GM19438 (cell line): ENCODE data around the gene DNAJC12.
"Not testable (repeated sequence)": the region's sequence is repeated elsewhere in the genome, so short reads cannot be mapped to it uniquely, and the experiment has no call there.

Source experiments
- ATAC-seq: cut with Tn5 transposase; IDR thresholded peaks from one replicate; pipeline ENCODE4 v1.9.1; 2021; ENCODE audit warnings: low read depth; ENCODE audit not compliant: unreplicated experiment

The DNAJC12 gene

DNA sequence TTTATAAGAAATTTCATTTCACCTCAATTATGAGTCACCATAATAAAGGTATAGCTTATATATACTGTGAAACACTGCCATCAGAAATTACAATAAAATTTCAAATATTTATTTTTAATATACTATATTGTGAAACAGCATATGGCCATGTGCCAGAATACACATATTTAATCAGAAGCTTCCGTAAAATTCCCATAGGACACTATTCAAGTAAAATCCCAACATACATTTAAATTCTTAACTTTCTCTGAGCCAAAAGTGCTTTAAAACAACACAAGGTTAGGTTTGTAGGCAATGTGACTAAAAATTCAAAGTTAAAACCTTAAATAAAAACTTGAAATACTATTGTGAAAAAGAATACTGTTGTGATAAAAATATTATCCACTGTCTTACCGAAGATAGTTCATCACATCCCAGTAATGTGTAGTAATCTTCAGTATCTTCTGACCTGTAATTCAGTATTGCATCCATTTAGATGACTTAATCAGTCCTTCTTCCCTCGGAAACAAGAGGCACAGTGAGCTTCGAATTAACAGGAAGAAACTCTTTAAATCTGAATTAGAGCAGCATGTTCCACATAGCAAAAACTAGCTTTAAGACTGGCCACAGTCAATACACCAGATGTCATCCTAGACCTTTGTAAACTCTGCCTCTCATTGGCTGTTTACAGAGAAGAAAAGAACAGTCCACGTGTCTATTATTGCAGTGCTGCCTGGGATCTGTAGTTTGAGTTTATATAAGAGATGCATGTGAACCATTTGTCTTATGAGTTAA is at the start of gene DNAJC12:
DNAJC12 (minus strand) TSS at position 648 of the 774 bp plus-strand sequence; CDS start at position 471, 177 bp downstream.
- peak; percentile 74 for ATAC-seq

DNA sequence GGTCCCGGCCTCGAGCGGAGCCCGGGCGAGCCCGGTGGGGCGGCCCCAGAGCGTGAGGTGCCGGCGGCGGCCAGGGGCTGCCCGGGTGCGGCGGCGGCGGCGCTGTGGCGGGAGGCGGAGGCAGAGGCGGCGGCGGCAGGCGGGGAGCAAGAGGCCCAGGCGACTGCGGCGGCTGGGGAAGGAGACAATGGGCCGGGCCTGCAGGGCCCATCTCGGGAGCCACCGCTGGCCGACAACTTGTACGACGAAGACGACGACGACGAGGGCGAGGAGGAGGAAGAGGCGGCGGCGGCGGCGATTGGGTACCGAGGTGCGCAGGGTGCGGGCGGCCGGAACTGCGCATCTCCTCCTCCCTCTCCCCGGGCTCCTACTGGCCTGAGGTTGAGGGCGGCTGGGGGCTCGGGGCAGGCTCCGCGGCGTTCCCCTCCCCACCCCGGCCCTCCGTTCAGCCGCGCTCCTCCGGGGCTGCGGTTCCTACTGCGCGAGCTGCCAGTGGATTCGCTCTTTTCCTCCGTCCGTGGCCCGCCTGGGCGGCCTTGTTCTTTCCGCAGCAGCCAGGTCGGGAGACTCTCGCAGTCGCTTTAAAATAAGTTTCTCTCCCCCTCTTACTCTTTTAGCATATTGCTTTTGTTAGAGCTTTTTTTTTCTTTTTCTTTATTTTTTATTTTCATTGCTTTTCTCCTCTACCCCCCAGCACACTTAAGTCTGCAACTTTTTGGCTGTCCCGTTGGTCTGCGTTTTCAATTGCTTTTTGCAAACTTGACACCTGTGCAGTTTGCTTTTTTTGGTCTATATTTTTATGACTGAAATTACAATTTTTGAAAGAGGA is 47.1 kb upstream of the DNAJC12 start:
- peak; percentile 57 for ATAC-seq

- peak; percentile 84 for ATAC-seq
Observed at GRCh38 chr10:67884313-67884841, 46.4 kb upstream of the DNAJC12 start, which contains the start of gene SIRT1. Gene SIRT1 (plus strand): TSS chr10:67884656. CDS start chr10:67884722, 66 bp downstream.

GRCh38 chr10:67883710-67884312 is 45.8 kb upstream of the DNAJC12 start:
- ATAC-seq: no peak

- ATAC-seq: no peak
Observed at GRCh38 chr10:67878133-67878532, 40.1 kb upstream of the DNAJC12 start.

GRCh38 chr10:67877421-67877820 is 39.4 kb upstream of the DNAJC12 start:
- not testable (repeated sequence) for ATAC-seq

GRCh38 chr10:67875340-67876238 is 37.6 kb upstream of the DNAJC12 start:
- no peak for ATAC-seq

- no peak for ATAC-seq
Observed at GRCh38 chr10:67869996-67870395, 32.0 kb upstream of the DNAJC12 start.

DNA sequence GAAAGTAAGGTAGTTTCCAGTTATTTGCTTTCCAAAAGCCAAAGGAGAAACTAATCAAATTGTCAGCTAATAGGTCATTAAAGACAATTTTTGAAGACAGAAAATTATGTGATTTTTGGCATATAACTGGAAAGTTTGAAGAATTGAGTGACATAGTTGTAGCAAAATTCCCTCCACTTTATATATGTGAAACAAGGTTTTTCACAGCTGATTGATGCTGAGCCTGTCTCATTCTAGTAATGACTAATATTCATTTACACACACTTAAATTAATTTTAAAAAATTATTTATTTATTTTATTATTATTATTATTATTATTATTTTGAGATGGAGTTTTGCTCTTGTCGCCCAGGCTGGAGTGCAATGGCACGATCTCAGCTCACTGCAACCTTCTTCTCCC is 30.1 kb upstream of the DNAJC12 start:
- ATAC-seq: no peak

DNA sequence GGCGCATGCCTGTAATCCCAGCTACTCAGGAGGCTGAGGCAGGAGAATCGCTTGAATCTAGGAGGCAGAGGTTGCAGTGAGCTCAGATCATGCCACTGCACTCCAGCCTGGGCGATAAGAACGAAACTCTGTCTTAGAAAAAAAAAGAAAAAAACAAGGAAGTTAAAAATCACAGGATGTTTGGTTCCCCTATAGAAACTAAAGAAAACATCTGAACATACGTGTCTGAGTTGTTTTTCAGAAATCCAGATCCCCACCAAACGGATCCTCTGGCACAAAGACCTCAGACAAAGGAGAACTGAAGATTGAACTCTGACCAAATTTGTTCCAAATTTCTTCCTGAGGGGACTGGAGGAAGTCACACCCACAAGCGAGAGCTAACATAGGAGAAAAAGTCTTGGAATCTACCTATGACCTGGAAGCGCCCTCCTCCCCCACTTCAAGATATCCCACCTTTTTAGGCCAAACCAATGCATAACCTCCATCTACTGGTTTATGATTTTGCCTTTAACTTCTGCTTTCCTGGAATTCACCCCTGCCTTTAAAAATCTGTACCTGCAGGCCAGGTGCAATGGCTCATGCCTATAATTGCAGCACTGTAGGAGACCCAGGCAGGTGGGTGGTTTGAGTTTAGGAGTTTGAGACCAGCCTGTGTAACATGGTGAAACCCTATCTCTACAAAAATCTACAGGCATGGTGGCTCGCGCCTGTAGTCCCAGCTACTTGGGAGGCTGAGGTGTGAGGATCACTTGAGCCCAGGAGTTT is 26.8 kb upstream of the DNAJC12 start:
- no peak for ATAC-seq

- no peak for ATAC-seq
Observed at GRCh38 chr10:67863094-67863493, 25.1 kb upstream of the DNAJC12 start.

DNA sequence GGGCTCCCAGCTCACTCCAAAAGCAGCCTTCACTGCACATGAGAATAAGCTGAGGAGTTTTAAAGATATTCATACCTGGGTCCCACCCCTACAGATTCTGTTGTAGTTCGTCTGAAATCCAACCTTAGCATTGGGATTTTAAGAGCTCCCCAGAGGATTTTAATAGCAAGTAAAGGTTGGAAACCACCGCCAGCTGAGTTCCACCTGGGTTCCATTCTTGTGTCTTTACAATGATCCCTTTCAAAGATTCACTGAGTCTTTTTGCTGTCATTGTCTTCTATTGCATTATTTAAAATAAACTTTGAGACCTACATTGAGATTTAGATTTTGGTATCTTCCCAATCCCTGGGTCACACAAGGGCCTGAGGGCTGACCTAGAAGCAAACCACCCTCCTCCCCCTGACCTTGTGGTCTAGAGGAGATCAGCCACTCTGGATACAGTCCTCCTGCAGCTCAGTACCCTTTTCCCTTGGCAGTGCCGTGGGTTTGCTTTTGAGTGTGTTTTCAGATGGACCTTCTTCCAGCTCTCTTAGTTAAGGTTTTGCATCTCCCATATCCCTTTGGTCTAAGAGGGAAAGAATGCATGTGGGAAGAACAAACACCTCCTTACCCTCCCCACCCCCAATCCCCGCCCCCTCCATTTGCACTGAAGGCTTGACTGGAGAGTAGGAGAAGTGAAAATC is 23.9 kb upstream of the DNAJC12 start:
- no peak for ATAC-seq

DNA sequence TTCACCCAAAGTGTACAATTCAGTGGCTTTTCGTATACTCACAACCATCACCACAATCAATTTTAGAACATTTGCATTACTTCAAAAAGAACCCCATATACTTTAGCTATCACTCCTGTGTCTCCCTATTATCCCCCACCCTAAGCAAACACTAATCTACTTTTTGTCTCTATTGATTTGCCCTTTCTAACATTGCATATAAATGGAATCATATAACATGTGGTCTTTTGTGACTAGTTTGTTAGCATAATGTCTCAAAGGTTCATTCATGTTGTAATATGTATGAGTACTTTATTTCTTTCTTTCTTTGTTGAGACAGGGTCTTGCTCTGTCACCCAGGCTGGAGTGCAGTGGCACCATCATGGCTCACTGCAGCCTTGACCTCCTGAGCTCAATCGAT is 21.0 kb upstream of the DNAJC12 start:
- no peak for ATAC-seq

- ATAC-seq: no peak
Observed at GRCh38 chr10:67853512-67853911, 15.5 kb upstream of the DNAJC12 start.

- no peak for ATAC-seq
Observed at GRCh38 chr10:67852761-67853160, 14.8 kb upstream of the DNAJC12 start.

DNA sequence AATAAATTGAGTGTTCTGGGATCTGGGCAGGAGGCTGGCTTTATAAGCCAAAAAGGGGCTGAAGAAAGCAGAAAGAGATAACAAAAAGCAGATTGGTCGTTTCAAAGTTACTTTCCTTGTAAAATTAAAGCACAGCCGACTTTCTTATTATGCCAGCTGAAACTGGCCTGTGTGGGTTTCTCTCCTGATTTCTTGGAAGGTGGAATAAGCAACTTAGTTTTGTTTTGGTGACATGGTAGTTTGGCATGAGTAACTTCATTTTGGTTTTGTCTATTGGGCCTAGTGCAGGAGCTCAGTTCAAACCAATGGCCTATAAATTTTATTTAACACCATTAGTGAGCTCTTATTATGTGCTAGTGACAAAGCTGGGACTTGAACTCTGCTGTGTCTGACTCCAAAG is 13.2 kb upstream of the DNAJC12 start:
- ATAC-seq: no peak

GRCh38 chr10:67849331-67850011 is 11.5 kb upstream of the DNAJC12 start:
- ATAC-seq: peak; percentile 88

DNA sequence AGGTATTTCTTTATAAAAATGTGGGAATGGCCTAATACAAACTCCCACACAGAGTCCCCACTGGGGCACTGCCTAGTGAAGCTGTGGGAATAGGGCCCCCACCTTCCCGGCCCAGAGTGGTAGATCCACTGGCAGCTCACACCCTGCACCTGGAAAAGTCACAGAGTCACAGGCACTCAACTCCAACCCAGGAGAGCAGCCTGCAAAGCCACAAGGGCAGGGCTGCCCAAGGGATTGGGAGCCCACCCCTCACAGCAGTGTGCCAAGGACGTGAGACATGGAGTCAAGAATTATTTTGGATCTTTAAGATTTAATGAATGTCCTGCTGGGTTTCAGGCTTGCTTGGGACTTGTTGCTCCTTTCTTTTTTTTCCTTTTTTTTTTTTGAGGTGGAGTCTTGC is 5.3 kb upstream of the DNAJC12 start:
- ATAC-seq: no peak
